Breast epithelium (tissue), 3 donors: Measurements from ENCODE around the gene SHB.

Source experiments
- POLR2A ChIP-seq: fragments of 450-650 bp; IDR thresholded peaks from one replicate; pipeline ENCODE4 v1.6.1; 2016; ENCODE audit warnings: antibody characterized with exemption, mild to moderate bottlenecking, moderate library complexity
- POLR2AphosphoS5 ChIP-seq, 3 donors: sonication (generic); formaldehyde crosslinking; IDR thresholded peaks; one replicate each; pipeline ENCODE4 v1.6.1; 2017; ENCODE audit warnings: antibody characterized with exemption in 3 of 3
- TF ChIP-seq, protein P1 (sequence below), 3 donors: fragments of 450-650 bp; IDR thresholded peaks; one replicate each; pipeline ENCODE4 v1.5.1; 2016 to 2017; ENCODE audit warnings: antibody characterized with exemption in 3 of 3, mild to moderate bottlenecking in 3 of 3, moderate library complexity in 3 of 3

DNA sequence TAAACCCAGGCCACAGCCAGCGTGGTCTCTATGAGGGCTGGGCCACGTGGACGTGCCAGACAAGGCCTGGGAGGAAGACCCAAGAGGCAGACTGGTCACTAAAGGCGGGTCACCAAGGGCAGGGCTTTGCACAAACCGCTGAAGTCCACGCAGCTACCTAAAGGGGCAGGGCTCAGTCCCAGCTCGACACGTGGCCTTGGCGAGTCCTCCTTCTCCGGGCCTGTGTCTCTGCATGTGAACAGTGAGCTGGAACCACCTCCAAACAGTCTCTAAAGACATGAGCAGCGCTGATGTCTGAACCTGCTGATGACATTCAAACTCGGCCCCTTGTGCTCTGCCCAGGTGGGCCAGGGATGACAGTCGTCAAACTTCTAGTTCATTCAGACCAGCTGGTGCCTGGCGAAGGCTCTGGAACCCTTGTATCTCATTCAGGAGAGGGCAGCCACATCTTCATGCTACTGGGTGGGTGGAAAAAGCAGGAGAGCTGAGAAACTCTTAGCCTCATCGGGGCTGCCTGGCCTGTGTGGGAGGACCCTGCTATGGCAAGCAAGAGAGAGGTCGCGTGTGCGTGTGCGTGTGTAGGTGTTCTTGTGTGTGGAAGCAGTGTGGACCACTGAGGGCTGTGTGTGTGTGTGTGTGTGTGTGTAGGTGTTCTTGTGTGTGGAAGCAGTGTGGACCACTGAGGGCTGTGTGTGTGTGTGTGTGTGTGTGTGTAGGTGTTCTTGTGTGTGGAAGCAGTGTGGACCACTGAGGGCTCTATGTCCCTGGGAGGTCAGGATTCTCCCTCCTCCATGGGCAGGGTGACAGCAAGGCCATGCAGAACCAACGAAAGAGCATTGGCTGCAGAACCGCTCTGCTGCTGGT, 151.0 kb downstream of the SHB start:
- TF ChIP-seq POLR2AphosphoS5 (IDR thresholded peaks at IDR 0.05), result no peak
- TF ChIP-seq, protein P1, sequence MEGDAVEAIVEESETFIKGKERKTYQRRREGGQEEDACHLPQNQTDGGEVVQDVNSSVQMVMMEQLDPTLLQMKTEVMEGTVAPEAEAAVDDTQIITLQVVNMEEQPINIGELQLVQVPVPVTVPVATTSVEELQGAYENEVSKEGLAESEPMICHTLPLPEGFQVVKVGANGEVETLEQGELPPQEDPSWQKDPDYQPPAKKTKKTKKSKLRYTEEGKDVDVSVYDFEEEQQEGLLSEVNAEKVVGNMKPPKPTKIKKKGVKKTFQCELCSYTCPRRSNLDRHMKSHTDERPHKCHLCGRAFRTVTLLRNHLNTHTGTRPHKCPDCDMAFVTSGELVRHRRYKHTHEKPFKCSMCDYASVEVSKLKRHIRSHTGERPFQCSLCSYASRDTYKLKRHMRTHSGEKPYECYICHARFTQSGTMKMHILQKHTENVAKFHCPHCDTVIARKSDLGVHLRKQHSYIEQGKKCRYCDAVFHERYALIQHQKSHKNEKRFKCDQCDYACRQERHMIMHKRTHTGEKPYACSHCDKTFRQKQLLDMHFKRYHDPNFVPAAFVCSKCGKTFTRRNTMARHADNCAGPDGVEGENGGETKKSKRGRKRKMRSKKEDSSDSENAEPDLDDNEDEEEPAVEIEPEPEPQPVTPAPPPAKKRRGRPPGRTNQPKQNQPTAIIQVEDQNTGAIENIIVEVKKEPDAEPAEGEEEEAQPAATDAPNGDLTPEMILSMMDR (IDR thresholded peaks at IDR 0.05), result no peak
- TF ChIP-seq POLR2A, result no peak
